Stimulated activated CD4-positive, alpha-beta T cell treated with anti-CD3 and anti-CD28 coated beads, Interleukin-15, amount 100 ng/mL, for 24 hours (primary cell): Measurements from ENCODE around the gene EEA1.

Experiments
- DNase-seq: peaks from one replicate; pipeline ENCODE4 v3.0.0-alpha.2; 2020

Gene EEA1

GRCh38 chr12:92877904-92878303 lies 51.2 kb downstream of the EEA1 start:
- DNase-seq = no peak

GRCh38 chr12:92876496-92876895 lies 52.6 kb downstream of the EEA1 start:
- no peak for DNase-seq

- no peak for DNase-seq
Measured at GRCh38 chr12:92871116-92871515, 58.0 kb downstream of the EEA1 start.

- DNase-seq = no peak
Measured at GRCh38 chr12:92866418-92866817, 62.7 kb downstream of the EEA1 start.

- no peak for DNase-seq
Measured at GRCh38 chr12:92863251-92863650, 65.8 kb downstream of the EEA1 start.

GRCh38 chr12:92861381-92861780 lies 67.7 kb downstream of the EEA1 start:
- DNase-seq = no peak

GRCh38 chr12:92860521-92860920 lies 68.6 kb downstream of the EEA1 start:
- DNase-seq = no peak

GRCh38 chr12:92859650-92860386 lies 69.3 kb downstream of the EEA1 start:
- no peak for DNase-seq

GRCh38 chr12:92857818-92858217 lies 71.3 kb downstream of the EEA1 start:
- no peak for DNase-seq

- no peak for DNase-seq
Measured at GRCh38 chr12:92854344-92854743, 74.8 kb downstream of the EEA1 start.

- no peak for DNase-seq
Measured at GRCh38 chr12:92848740-92849139, 80.4 kb downstream of the EEA1 start.

- no peak for DNase-seq
Measured at GRCh38 chr12:92847368-92847767, 81.7 kb downstream of the EEA1 start.

GRCh38 chr12:92845329-92845728 lies 83.8 kb downstream of the EEA1 start:
- no peak for DNase-seq

GRCh38 chr12:92844151-92844763 lies 84.8 kb downstream of the EEA1 start:
- DNase-seq = no peak

GRCh38 chr12:92829686-92830282 lies 99.3 kb downstream of the EEA1 start:
- DNase-seq = no peak

GRCh38 chr12:92828565-92828964 lies 100.5 kb downstream of the EEA1 start:
- no peak for DNase-seq

- peak; percentile 43 for DNase-seq
Measured at GRCh38 chr12:92827836-92828431, 101.2 kb downstream of the EEA1 start.

GRCh38 chr12:92821142-92821541 lies 108.0 kb downstream of the EEA1 start:
- DNase-seq = no peak

GRCh38 chr12:92814584-92814983 lies 114.5 kb downstream of the EEA1 start:
- no peak for DNase-seq

GRCh38 chr12:92810370-92810769 lies 118.7 kb downstream of the EEA1 start:
- DNase-seq = no peak

GRCh38 chr12:92803903-92804302 lies 125.2 kb downstream of the EEA1 start:
- DNase-seq = no peak

- no peak for DNase-seq
Measured at GRCh38 chr12:92802906-92803305, 126.2 kb downstream of the EEA1 start.

- DNase-seq = no peak
Measured at GRCh38 chr12:92796650-92797049, 132.4 kb downstream of the EEA1 start.

- DNase-seq = no peak
Measured at GRCh38 chr12:92794814-92795213, 134.3 kb downstream of the EEA1 start.
